MM.1S (cell line): ENCODE data around the gene LRFN2.

ENCODE experiments used
- DNase-seq: peaks from one replicate; pipeline ENCODE4 v3.0.0-alpha.2; 2015
- H2AFZ ChIP-seq: fragments of 300-600 bp; sonication (generic); 2 replicates; pipeline ENCODE4 v1.6.0; 2016; ENCODE audit warnings: antibody characterized with exemption, low read length
- H3F3A ChIP-seq: fragments of 300-600 bp; sonication (generic); 2 replicates; pipeline ENCODE4 v1.6.1; 2016; ENCODE audit warnings: mild to moderate bottlenecking, antibody characterized with exemption, low read length, moderate library complexity, mixed read lengths; ENCODE audit not compliant: insufficient read depth
- H3K27ac ChIP-seq: fragments of 300-600 bp; sonication (generic); 2 replicates; pipeline ENCODE4 v1.5.1; 2016; ENCODE audit warnings: mild to moderate bottlenecking, low read length
- H3K27me3 ChIP-seq: fragments of 300-600 bp; sonication (generic); replicated peaks from 2 replicates; pipeline ENCODE4 v1.6.0; 2016; ENCODE audit warnings: low read length; ENCODE audit not compliant: insufficient read depth
- H3K36me3 ChIP-seq: fragments of 300-600 bp; sonication (generic); replicated peaks from 2 replicates; pipeline ENCODE4 v1.6.1; 2016; ENCODE audit warnings: mild to moderate bottlenecking, low read length, mixed read lengths; ENCODE audit not compliant: insufficient read depth
- H3K4me1 ChIP-seq: fragments of 300-600 bp; sonication (generic); 2 replicates; pipeline ENCODE4 v1.6.1; 2016; ENCODE audit warnings: low read length, mixed read lengths
- H3K4me2 ChIP-seq: fragments of 300-600 bp; sonication (generic); 2 replicates; pipeline ENCODE4 v1.6.0; 2016; ENCODE audit warnings: low read depth, low read length
- H3K4me3 ChIP-seq: fragments of 300-600 bp; sonication (generic); 2 replicates; pipeline ENCODE4 v1.5.1; 2016; ENCODE audit warnings: low read length, mixed read lengths
- H3K79me2 ChIP-seq: fragments of 300-600 bp; sonication (generic); 2 replicates; pipeline ENCODE4 v1.6.1; 2016; ENCODE audit warnings: mixed run types, low read length, mixed read lengths
- H3K9ac ChIP-seq: fragments of 300-600 bp; sonication (generic); 2 replicates; pipeline ENCODE4 v1.6.1; 2016; ENCODE audit warnings: low read length, mixed read lengths
- H3K9me2 ChIP-seq: fragments of 300-600 bp; sonication (generic); replicated peaks from 2 replicates; pipeline ENCODE4 v1.6.1; 2016; ENCODE audit warnings: mild to moderate bottlenecking, low read length, mixed read lengths; ENCODE audit not compliant: insufficient read depth
- H3K9me3 ChIP-seq: fragments of 300-600 bp; sonication (generic); replicated peaks from 2 replicates; pipeline ENCODE4 v1.6.1; 2016; ENCODE audit warnings: mild to moderate bottlenecking, low read length, mixed read lengths; ENCODE audit not compliant: insufficient read depth
- H4K20me1 ChIP-seq: fragments of 300-600 bp; sonication (generic); 2 replicates; pipeline ENCODE4 v1.6.1; 2016; ENCODE audit warnings: mild to moderate bottlenecking, low read length, moderate library complexity, mixed read lengths; ENCODE audit not compliant: insufficient read depth
- EZH2 ChIP-seq: fragments of 300-600 bp; sonication (generic); optimal IDR thresholded peaks from 2 replicates; pipeline ENCODE3; 2017; ENCODE audit warnings: low read depth, mild to moderate bottlenecking, antibody characterized with exemption, low read length, mixed read lengths
- EZH2phosphoT487 ChIP-seq: fragments of 300-600 bp; sonication (generic); IDR thresholded peaks from 2 replicates; pipeline ENCODE4 v1.6.1; 2018; ENCODE audit warnings: antibody characterized with exemption, low read length
- TF ChIP-seq, protein P1 (sequence below): fragments of 300-600 bp; sonication (generic); IDR thresholded peaks from 2 replicates; pipeline ENCODE4 v1.5.1; 2016; ENCODE audit warnings: antibody characterized with exemption, low read length, mixed read lengths

Gene LRFN2

DNA sequence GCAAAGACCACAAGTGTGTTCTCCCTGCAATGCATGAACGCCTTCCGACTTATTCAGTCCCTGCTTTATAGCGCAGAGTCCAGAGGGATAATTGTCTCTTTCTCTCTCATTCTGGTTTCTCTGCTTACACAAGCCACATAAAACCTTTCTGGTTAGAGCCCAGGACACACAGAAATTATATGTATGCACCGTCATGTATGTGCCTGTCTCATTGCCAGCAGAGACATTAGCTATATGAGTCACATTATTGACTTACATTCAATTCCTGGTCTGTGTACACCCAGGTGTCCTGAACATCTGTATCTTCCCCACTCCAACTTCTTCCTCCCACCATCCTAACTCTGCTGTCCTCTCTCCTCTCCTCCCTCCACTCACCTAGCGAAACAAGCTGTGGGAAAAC is 44.0 kb downstream of the LRFN2 start:
- TF ChIP-seq EZH2phosphoT487 (no peak), EZH2 (no peak)
- TF ChIP-seq, protein P1, sequence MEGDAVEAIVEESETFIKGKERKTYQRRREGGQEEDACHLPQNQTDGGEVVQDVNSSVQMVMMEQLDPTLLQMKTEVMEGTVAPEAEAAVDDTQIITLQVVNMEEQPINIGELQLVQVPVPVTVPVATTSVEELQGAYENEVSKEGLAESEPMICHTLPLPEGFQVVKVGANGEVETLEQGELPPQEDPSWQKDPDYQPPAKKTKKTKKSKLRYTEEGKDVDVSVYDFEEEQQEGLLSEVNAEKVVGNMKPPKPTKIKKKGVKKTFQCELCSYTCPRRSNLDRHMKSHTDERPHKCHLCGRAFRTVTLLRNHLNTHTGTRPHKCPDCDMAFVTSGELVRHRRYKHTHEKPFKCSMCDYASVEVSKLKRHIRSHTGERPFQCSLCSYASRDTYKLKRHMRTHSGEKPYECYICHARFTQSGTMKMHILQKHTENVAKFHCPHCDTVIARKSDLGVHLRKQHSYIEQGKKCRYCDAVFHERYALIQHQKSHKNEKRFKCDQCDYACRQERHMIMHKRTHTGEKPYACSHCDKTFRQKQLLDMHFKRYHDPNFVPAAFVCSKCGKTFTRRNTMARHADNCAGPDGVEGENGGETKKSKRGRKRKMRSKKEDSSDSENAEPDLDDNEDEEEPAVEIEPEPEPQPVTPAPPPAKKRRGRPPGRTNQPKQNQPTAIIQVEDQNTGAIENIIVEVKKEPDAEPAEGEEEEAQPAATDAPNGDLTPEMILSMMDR, result no peak
- Histone ChIP-seq H4K20me1 (no peaks in the 10 kb centered on the region), H3K4me3 (no peak overlapping the region), H3K27me3 (no peaks in the 10 kb centered on the region), H3K79me2 (no peaks in the 10 kb centered on the region), H3K9me2 (no peaks in the 10 kb centered on the region), H3K36me3 (no peaks in the 10 kb centered on the region), H3F3A (no peaks in the 10 kb centered on the region), H3K9ac (no peak overlapping the region), H3K27ac (no peak overlapping the region), H3K9me3 (no peaks in the 10 kb centered on the region), H3K4me2 (no peak overlapping the region), H3K4me1 (no peaks in the 10 kb centered on the region), H2AFZ (no peak overlapping the region)
- no peak for DNase-seq

GRCh38 chr6:40542175-40542764 is 44.9 kb downstream of the LRFN2 start:
- Histone ChIP-seq H3F3A (no peaks in the 10 kb centered on the region), H3K4me2 (no peak overlapping the region), H3K27ac (no peak overlapping the region), H3K9me2 (no peaks in the 10 kb centered on the region), H3K4me3 (no peak overlapping the region), H3K4me1 (no peaks in the 10 kb centered on the region), H4K20me1 (no peaks in the 10 kb centered on the region), H3K79me2 (no peaks in the 10 kb centered on the region), H3K27me3 (no peaks in the 10 kb centered on the region), H3K9ac (no peak overlapping the region), H3K9me3 (no peaks in the 10 kb centered on the region), H2AFZ (no peak overlapping the region), H3K36me3 (no peaks in the 10 kb centered on the region)
- no peak for TF ChIP-seq EZH2
- TF ChIP-seq, protein P1, result no peak
- no peak for TF ChIP-seq EZH2phosphoT487
- no peak for DNase-seq

DNA sequence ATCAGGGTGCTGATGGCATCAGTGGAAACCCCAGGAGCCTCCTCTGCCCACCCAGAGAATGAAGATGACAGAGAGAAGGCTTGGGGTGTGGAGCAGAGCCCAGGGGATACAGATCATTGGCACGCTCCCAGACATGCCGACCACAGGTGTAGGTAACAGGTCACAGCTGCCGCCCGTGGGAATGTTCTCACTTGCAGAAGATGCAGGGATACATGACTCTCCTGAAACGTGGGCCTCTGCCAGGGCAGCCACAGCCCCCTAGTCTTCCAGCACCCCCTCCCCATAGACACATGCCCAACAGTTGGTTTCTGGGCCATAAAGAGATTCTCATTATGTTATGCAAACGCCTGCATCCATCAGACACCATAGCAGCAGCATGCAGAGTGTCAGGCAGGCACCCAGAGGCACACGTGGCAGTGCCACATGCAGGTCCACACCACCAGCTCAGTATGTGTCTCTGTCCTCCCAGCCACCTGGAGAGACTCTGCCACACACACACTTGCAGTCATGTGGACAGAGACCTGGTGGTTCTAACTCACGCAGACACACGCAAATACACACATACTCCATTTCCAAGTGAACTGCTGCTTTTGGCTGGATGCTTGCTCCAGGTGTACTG is 45.5 kb downstream of the LRFN2 start:
- Histone ChIP-seq H3K36me3 (no peaks in the 10 kb centered on the region), H4K20me1 (no peaks in the 10 kb centered on the region), H3K4me2 (no peak overlapping the region), H3K4me1 (no peaks in the 10 kb centered on the region), H3K27ac (no peak overlapping the region), H3K79me2 (no peaks in the 10 kb centered on the region), H3F3A (no peaks in the 10 kb centered on the region), H3K9me2 (no peaks in the 10 kb centered on the region), H2AFZ (no peak overlapping the region), H3K27me3 (no peaks in the 10 kb centered on the region), H3K4me3 (no peak overlapping the region), H3K9me3 (no peaks in the 10 kb centered on the region), H3K9ac (no peak overlapping the region)
- no peak for TF ChIP-seq EZH2phosphoT487
- TF ChIP-seq, protein P1, result no peak
- DNase-seq, result no peak
